Kidney (tissue), 14 donors: ENCODE measurements around the gene IL20. TPM values are rescaled to one million over a fixed set of nuclear protein-coding genes. Genes with fewer than 3 reads are reported as not detected.

Experiments used
- DNase-seq, 5 donors: peaks; one replicate each; pipeline ENCODE4 v3.0.0-alpha.2; 2013 to 2020
- FAIRE-seq: peaks from 2 replicates; lab custom pipeline; 2012; peaks lifted over from hg19 to GRCh38; lab: Jason Lieb, UNC
- H3K27ac ChIP-seq, 2 donors: one replicate each; pipeline ENCODE4 v1.7.0; 2013; ENCODE audit warnings: low read depth in 2 of 2, low read length in 2 of 2, inconsistent platforms in 1 of 2
- H3K27me3 ChIP-seq: one replicate; pipeline ENCODE4 v1.7.1; 2013; ENCODE audit warnings: low read length, inconsistent platforms; ENCODE audit not compliant: control insufficient read depth, insufficient read depth
- H3K36me3 ChIP-seq, 3 donors: one replicate each; pipeline versions ENCODE4 v1.7.0 to v1.7.1; 2013; ENCODE audit warnings: low read length in 3 of 3, control low read depth in 1 of 3, inconsistent platforms in 1 of 3; ENCODE audit not compliant: insufficient read depth in 3 of 3, control insufficient read depth in 2 of 3
- H3K4me1 ChIP-seq, 3 donors: one replicate each; pipeline versions ENCODE4 v1.7.0 to v1.7.1; 2013; ENCODE audit warnings: low read length in 3 of 3, inconsistent platforms in 1 of 3, low read depth in 1 of 3; ENCODE audit not compliant: control insufficient read depth in 2 of 3, insufficient read depth in 2 of 3
- H3K4me3 ChIP-seq, 3 donors: one replicate each; pipeline versions ENCODE4 v1.7.0 to v1.8.1; 2013; ENCODE audit warnings: low read length in 3 of 3, control low read depth in 1 of 3, inconsistent platforms in 1 of 3
- H3K9ac ChIP-seq, 3 donors: one replicate each; pipeline versions ENCODE4 v1.7.0 to v1.7.1; 2013; ENCODE audit warnings: low read length in 3 of 3, control low read depth in 1 of 3, inconsistent platforms in 1 of 3
- H3K9me3 ChIP-seq, 3 donors: one replicate each; pipeline versions ENCODE4 v1.7.0 to v1.7.1; 2013; ENCODE audit warnings: low read length in 3 of 3, control low read depth in 1 of 3, inconsistent platforms in 1 of 3; ENCODE audit not compliant: control insufficient read depth in 2 of 3, insufficient read depth in 1 of 3
- intact Hi-C: fragments of 100-400 bp; cut with DNase I; formaldehyde crosslinking; loops from one replicate; pipeline ENCODE4 v1.11.1; 2022
- polyA plus RNA-seq: library from polyadenylated mRNA; stranded (reverse); fragments of 350-450 nt; fragmentation: Illumina TruSeq; extraction: RNeasy Lipid Tissue Mini Kit (QIAGEN cat#74804); gene quantifications from one replicate; pipeline ENCODE4 v1.2.3, GENCODE V29; 2014; ENCODE audit warnings: low read depth, low replicate concordance; ENCODE audit not compliant: insufficient read depth
- total RNA-seq: library from RNA; stranded (reverse); fragmentation: NEBNext Ultra II Directional; extraction: Animal tissue kit (Norgen Biotek cat#: 25700); gene quantifications from one replicate; pipeline ENCODE4 v1.2.1, GENCODE V29; 2021
- TF ChIP-seq, protein P1 (sequence below): IDR thresholded peaks from 3 replicates; pipeline ENCODE4 v1.5.1; 2012; ENCODE audit warnings: mild to moderate bottlenecking, moderate library complexity, borderline replicate concordance; ENCODE audit not compliant: insufficient read depth; ENCODE audit errors: extremely low read depth
- donor health status: control.
- donor health status: control.
- donor health status: control.
- donor health status: control.
- donor health status: control.
- donor health status: DM: yes; HTN: yes; CAD: no.
- donor health status: Normal renal cell carcinoma (clear cell type).

IL20 gene
- total and polyA plus RNA-seq, 2 donors from 2014 or later: not detected

- FAIRE-seq: no peak
- TF ChIP-seq, protein P1, sequence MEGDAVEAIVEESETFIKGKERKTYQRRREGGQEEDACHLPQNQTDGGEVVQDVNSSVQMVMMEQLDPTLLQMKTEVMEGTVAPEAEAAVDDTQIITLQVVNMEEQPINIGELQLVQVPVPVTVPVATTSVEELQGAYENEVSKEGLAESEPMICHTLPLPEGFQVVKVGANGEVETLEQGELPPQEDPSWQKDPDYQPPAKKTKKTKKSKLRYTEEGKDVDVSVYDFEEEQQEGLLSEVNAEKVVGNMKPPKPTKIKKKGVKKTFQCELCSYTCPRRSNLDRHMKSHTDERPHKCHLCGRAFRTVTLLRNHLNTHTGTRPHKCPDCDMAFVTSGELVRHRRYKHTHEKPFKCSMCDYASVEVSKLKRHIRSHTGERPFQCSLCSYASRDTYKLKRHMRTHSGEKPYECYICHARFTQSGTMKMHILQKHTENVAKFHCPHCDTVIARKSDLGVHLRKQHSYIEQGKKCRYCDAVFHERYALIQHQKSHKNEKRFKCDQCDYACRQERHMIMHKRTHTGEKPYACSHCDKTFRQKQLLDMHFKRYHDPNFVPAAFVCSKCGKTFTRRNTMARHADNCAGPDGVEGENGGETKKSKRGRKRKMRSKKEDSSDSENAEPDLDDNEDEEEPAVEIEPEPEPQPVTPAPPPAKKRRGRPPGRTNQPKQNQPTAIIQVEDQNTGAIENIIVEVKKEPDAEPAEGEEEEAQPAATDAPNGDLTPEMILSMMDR: no peak
- H3K36me3 ChIP-seq: no peaks in the 10 kb centered on the region
These were observed 26.3 kb upstream of the IL20 start for GRCh38 chr1:206839006-206839560.

GRCh38 chr1:206839857-206840256, 25.6 kb upstream of the IL20 start:
- H3K9ac ChIP-seq: no peak overlapping the region
- H3K36me3 ChIP-seq: no peaks in the 10 kb centered on the region
- intact Hi-C loops: no loop called here
- no peak for FAIRE-seq
- H3K4me1 ChIP-seq: no peaks in the 10 kb centered on the region
- no peaks in the 10 kb centered on the region for H3K9me3 ChIP-seq
- no peak overlapping the region for H3K27ac ChIP-seq
- TF ChIP-seq, protein P1: no peak
- H3K4me3 ChIP-seq: no peak overlapping the region
- peak in 1 of 5 donors; percentile 78 for DNase-seq
- H3K27me3 ChIP-seq: no peaks in the 10 kb centered on the region

More at GRCh38 chr1:206839006-206839560, 26.3 kb upstream of the IL20 start:
- H3K9me3 ChIP-seq: no peaks in the 10 kb centered on the region
- DNase-seq: no peak
- no peak overlapping the region for H3K9ac ChIP-seq
- no peak overlapping the region for H3K4me3 ChIP-seq
- no peaks in the 10 kb centered on the region for H3K4me1 ChIP-seq
- no peak overlapping the region for H3K27ac ChIP-seq
- H3K27me3 ChIP-seq: no peaks in the 10 kb centered on the region
- intact Hi-C loops: no loop called here

DNA sequence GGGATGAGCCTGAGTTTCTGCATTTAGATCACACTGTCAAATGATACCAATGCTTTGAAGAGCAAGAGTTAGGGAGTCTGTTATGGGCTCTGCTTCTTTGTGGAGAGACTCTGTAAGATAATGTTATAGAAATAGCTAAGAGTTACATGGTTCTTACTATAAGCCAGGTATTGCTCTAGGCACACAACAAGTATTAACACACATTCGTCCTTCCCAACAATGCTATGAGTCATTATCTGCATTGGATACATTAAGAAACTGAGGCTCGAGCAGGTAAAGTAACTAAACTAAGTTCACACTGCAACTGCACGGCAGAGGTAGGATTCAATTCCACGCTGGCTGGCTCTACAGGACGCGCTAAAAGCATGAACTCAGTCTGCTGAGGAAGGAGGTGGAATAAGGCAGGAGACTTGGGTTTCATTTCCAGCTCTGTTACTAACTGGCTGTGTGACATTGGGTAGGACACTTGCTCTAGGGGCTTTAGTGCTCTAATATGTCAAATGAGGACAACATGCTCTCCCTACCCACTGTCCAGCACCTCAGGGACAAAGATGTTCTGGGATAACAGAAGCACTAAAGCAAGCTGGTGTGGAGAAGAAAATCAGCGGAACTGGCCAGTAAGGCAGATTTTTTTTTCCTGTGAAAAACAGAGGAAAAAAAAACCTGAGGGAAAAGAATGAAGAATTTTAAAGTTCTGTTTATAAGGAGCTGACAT, 23.7 kb upstream of the IL20 start:
- Histone ChIP-seq H3K4me3 (no peak overlapping the region), H3K9me3 (no peaks in the 10 kb centered on the region), H3K4me1 (no peaks in the 10 kb centered on the region), H3K9ac (no peak overlapping the region), H3K27me3 (no peaks in the 10 kb centered on the region), H3K27ac (no peak overlapping the region), H3K36me3 (no peaks in the 10 kb centered on the region)
- TF ChIP-seq, protein P1: no peak
- no peak for FAIRE-seq
- no peak for DNase-seq
- intact Hi-C loops: no loop called here
